Subcutaneous adipose tissue (tissue), 4 donors: Measurements from ENCODE around the gene PLAAT2. TPM values are rescaled to one million over a fixed set of nuclear protein-coding genes. Genes with fewer than 3 reads are reported as not detected.

Experiments used
- total RNA-seq, 4 donors: library from RNA; depleted of rRNA; stranded (reverse); fragments of >200 nt; gene quantifications; one replicate each; pipeline ENCODE4 v1.1.0, GENCODE V29; 2016
- TF ChIP-seq, protein P1 (sequence below): fragments of 450-650 bp; IDR thresholded peaks from one replicate; pipeline ENCODE4 v1.5.1; 2016; ENCODE audit warnings: low read depth, mild to moderate bottlenecking, control low read depth, antibody characterized with exemption, moderate library complexity

PLAAT2 gene
- total RNA-seq, 4 donors from 2014 or later = not detected

- TF ChIP-seq, protein P1, sequence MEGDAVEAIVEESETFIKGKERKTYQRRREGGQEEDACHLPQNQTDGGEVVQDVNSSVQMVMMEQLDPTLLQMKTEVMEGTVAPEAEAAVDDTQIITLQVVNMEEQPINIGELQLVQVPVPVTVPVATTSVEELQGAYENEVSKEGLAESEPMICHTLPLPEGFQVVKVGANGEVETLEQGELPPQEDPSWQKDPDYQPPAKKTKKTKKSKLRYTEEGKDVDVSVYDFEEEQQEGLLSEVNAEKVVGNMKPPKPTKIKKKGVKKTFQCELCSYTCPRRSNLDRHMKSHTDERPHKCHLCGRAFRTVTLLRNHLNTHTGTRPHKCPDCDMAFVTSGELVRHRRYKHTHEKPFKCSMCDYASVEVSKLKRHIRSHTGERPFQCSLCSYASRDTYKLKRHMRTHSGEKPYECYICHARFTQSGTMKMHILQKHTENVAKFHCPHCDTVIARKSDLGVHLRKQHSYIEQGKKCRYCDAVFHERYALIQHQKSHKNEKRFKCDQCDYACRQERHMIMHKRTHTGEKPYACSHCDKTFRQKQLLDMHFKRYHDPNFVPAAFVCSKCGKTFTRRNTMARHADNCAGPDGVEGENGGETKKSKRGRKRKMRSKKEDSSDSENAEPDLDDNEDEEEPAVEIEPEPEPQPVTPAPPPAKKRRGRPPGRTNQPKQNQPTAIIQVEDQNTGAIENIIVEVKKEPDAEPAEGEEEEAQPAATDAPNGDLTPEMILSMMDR = no peak
These were observed 4.6 kb downstream of the PLAAT2 start for GRCh38 chr11:63558459-63559157.

DNA sequence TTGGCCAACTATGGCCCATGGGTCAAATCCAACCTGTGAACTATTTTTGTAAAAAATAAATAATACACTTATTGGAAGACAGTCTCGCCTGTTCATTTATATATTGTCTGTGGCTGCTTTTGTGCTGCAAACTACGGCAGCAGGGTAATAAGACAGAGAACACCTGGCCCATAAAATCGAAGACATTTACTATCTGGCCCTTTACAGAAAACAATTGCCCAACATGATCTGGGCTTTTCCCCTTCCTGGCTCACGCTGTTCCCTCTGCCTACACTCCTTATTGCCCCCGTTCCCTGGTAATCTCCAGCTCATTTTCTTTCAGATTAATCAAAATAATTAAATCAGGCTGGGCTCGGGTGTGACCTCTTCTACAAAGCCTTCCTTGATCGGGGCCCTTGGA, 5.6 kb downstream of the PLAAT2 start:
- TF ChIP-seq, protein P1 = no peak

GRCh38 chr11:63556404-63557013, 6.7 kb downstream of the PLAAT2 start:
- TF ChIP-seq, protein P1 = no peak

DNA sequence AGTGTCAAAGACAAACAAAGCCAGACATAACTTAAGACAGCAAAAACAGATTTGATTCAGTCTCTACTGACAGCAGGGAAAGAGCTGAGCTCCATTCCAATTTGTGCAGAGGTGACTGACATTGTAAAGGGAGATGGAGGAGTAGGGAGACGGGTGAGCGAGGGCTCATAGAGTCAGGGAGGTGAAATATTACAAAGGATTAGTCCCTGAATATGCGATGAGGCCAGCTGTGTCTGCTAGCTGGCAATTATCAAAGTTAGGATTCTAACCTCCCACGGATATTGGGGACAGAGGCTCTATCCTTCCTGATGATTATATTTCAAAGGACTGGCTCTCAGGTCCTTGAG, 8.3 kb downstream of the PLAAT2 start:
- TF ChIP-seq, protein P1 = no peak

DNA sequence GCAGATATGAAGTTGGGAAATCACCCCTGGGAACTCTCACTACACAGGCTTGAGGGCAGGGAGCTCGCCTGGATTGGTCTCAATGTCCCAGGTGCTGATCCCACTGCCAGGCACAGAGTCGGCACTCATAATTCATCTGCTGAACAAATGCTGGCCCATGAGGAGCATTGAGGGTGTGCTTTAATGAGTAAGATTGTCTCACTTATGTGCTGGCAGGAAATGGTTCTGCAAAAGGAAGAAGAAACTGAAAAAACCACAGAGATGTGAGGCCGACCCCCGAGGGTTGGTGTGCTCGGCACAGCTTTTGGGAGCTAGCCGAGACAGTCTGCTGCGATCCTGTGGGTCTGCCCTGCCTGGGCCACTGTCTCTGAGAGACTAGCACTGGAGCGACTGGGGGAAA, 9.4 kb downstream of the PLAAT2 start:
- TF ChIP-seq, protein P1 = no peak

GRCh38 chr11:63552921-63553320, 10.3 kb downstream of the PLAAT2 start:
- TF ChIP-seq, protein P1 = no peak

DNA sequence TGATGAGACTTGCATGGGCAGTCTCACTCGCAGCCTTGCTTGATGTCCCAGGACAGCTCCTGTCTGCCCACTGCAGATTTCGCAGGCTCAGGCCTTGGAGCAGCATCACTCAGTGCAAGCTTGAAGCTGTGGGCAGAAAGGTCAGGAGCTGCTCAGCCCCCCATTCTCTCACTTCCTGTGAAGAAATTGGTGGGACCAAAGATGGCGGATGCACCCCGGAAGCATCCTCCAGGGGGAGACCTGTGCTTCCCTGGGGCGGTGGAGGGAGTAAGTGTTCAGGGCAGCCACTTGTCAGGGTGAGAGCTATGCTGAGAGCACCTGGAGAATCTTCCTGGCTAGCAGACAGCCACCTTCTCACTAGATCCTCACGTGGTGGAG, 11.3 kb downstream of the PLAAT2 start:
- TF ChIP-seq, protein P1 = no peak
